ENCODE data around the gene SOWAHA.

DNA sequence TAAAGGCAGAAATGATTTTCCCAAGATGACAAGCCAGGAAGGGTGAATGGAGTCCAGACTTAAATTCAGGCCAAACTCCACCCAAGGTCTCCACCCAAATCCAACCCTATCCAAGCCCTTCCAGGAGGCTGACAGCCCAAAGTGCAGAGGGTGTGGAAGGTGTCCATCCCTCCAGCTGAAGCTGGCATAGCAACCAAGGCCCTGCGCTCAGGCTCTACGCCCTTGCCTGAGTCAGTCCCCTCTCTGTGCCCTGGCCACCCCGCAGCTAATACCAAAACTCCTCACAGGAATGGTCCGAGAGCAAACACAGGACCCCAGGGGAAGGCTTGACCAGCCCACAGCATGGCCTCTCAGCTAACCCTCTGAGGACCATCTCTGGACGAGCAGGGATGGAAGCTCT is 38.2 kb upstream of the SOWAHA start:
- TF ChIP-seq POLR2A (IDR thresholded peaks at IDR 0.05; ENCODE audit: borderline replicate concordance, extremely low read depth, insufficient read depth, insufficient read length) (no peak), YY1 (IDR thresholded peaks at IDR 0.05; ENCODE audit: extremely low read depth, insufficient replicate concordance, low read depth, low read length) (no peak)
- TF ChIP-seq, protein P1, sequence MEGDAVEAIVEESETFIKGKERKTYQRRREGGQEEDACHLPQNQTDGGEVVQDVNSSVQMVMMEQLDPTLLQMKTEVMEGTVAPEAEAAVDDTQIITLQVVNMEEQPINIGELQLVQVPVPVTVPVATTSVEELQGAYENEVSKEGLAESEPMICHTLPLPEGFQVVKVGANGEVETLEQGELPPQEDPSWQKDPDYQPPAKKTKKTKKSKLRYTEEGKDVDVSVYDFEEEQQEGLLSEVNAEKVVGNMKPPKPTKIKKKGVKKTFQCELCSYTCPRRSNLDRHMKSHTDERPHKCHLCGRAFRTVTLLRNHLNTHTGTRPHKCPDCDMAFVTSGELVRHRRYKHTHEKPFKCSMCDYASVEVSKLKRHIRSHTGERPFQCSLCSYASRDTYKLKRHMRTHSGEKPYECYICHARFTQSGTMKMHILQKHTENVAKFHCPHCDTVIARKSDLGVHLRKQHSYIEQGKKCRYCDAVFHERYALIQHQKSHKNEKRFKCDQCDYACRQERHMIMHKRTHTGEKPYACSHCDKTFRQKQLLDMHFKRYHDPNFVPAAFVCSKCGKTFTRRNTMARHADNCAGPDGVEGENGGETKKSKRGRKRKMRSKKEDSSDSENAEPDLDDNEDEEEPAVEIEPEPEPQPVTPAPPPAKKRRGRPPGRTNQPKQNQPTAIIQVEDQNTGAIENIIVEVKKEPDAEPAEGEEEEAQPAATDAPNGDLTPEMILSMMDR (IDR thresholded peaks at IDR 0.05 in 2 of 3, conservative IDR thresholded peaks at IDR 0.05 in 1 of 3; ENCODE audit: borderline replicate concordance in 1 of 3, insufficient read depth in 1 of 3, low read depth in 2 of 3, low read length in 2 of 3): no peak

All from HCT116 (cell line).